Activated CD4-positive, alpha-beta T cell treated with anti-CD3 and anti-CD28 coated beads for 4 hours (primary cell): ENCODE data around the gene STXBP1.
A peak's percentile ranks its signal among the peaks of the same experiment; 100 is the strongest.
"Not testable (repeated sequence)": the region's sequence is repeated elsewhere in the genome, so short reads cannot be mapped to it uniquely, and the experiment has no call there.

Experiments
- DNase-seq, 2 donors: peaks; one replicate each; pipeline ENCODE4 v3.0.0-alpha.2; 2020

STXBP1 gene

DNA sequence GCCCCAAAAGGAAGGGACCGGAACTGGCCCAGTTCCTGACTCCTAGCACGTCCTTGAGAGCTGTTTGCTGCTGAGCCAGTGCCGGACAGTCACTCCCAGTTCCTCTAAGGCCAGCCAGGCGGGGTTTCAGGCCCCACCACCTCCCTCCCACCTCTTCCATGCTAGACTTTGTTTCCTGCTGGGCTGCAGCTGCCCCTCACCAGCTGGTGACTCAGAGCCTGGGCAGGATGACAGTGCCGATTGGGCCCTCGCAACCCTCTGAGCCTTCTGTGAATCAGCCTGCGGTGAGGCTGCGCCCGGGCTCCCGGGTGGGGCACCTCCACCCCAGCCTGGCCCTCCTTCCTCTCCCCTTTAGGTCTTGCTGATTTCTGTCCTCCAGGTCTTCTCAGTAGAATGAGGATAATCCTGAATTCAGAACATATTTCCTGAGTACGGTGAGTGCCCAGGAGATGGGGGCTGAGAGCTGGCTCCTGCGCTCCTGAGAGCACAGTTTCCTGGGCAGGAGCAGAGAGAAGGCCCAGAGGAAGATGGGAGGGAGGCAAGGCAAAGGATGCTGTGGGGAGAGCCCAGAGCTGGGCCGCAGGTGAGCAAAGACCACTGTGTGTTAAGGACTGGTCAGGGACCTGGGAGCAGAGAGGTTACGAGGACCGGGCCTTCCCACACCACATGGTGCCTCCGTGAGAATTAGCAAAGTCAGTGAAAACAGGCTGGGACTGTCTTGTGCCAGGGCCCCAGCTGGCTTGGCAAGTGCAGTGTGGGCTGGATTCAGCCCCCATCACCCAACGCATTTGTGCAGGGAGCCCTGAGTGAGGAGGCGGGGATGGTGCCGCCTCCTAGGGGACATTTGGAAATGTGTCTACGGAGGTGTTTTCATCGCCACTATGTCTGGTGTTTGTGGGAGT, 32.9 kb upstream of the STXBP1 start:
- peak; percentile 73 to 75 for DNase-seq

DNA sequence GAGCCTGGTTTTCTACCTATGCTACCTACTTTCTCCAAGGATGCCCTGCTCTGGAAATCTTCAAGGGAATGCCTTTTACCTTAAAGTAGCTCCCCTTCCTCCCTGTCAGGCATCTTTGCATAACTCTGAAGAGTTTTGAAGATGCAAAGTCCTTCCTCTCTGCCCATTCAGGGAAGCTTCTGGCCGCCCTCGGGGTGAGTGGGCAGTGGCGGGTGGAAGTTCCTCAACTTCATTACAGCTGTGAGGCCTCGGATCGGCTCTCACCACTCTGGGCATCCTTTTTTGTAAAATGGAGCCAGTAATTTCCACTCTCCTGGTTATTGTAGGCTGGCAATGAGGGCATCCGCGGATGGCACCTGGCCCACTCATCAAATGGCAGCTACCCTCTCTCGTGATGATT, 31.7 kb upstream of the STXBP1 start:
- no peak for DNase-seq

DNA sequence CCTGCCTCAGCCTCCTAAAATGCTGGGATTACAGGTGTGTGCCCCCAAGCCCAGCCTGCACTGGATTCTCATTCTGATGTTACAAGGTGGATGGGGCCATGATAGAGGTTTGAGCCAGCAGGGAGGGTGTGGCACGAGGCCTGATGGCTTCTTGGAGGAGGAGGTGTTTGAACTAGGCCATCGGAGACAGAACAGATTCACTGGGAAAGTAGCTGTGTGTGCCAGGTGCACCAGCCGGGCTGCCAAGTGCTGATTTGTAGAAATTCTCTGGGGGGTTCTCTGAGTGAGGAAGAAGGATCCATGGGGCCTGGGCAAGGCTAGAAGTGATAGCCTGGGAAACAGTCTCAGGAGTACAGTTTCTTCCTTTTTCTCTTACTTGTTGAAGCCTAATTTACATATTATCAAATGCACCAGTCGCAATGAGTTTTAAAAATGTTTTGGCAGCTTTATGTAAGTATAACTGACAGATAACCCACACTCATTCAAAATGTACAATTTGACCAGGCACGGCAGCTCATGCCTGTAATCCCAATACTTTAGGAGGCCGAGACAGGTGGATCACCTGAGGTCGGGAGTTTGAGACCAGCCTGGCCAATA, 31.1 kb upstream of the STXBP1 start:
- no peak for DNase-seq

DNA sequence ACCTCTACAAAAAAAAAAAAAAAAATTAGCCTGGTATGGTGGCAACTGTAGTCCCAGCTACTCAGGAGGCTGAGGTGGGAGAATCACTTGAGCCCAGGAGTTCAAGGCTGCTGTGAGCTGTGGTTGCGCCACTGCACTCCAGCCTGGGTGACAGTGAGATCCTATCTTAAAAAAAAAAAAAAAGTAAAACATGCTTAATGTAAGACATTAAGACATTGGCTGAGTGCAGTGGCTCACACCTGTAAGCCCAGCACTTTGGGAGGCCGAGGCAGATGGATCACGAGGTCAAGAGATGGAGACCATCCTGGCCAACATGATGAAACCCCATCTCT, 27.6 kb upstream of the STXBP1 start:
- not testable (repeated sequence) for DNase-seq

DNA sequence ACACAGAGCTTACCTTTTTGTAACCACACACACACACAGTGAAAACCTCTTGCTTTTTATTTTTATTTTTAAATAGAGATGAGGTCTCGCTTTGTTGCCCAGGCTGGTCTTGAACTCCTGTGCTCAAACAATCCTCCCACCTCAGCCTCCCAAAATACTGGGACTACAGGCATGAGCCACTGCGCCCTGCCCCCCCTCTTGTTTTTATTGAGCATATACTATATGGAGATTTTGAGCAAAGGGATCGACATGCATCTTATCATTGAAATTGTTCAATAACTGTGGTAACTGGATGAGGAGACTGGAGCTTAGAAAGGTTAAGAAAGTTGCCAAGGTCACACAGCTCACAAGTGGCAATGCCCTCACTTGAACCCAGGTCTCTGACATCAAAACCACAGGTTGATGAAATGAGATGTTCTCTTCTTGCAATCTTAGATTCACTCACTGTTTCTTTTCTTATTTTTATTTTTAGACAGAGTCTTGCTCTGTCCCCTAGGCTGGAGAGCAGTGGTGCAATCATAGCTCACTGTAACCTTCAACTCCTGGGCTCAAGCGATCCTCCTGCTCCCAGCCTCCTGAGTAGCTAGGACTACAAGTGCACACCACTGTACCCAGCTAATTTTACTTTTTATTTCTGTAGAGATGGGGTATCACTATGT, 26.8 kb upstream of the STXBP1 start:
- DNase-seq: no peak

DNA sequence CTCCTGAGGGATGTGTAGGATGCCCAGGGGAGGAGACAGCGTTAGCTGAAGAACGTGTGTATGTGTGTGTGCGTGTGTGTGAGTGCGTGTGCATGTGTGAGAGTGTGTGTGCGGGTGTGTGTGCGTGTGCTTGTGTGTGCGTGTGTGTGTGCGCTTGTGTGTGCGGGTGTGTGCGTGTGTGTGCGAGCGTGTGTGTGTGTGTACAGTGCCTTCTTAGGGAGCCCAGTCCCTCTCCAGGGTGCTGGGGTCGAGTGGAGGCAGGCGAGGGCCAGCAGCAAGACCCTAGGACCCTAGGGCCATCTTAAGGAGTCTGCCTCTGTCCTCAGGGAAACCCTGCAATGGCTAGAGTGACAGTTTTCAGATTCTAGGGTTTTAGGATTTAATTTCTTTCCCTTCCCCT, 26.0 kb upstream of the STXBP1 start:
- no peak for DNase-seq

DNA sequence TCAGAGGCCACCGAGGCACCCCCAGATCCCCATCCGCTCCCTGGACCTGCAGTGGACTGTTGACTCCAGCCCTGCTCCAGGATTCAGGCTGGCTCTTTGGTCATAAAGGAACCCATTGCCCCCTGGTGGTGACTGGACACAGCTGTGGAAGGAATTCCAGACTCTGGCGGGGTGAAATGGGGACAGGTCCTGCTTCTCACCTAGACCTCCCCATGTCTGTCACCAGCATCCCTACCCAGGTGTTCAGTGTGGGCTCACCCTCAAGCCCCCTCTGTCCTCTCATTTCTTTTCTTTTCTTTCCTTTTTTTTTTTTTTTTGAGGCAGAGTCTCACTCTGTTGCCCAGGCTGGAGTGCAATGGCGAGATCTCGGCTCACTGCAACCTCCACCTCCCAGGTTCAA, 25.5 kb upstream of the STXBP1 start:
- DNase-seq: peak; percentile 66 to 69

DNA sequence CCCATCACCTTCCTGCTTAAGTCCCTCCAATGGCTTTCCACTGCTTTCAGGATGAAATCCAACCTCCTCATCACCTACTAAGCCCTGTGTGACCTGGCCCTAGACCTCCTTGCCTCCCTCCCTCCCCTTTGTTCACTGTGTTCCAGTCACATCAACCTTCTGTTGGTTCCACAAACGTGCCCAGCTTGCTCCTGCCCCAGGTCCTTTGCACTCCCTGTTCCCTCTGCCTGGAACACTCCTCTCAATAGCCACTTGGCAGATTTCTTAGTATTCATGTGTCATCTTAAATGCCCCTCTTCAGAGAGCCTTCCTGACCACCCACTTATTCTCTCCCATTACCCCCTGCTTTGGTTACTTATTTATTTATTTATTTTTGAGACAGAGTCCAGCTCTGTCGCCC, 24.1 kb upstream of the STXBP1 start:
- DNase-seq: no peak

DNA sequence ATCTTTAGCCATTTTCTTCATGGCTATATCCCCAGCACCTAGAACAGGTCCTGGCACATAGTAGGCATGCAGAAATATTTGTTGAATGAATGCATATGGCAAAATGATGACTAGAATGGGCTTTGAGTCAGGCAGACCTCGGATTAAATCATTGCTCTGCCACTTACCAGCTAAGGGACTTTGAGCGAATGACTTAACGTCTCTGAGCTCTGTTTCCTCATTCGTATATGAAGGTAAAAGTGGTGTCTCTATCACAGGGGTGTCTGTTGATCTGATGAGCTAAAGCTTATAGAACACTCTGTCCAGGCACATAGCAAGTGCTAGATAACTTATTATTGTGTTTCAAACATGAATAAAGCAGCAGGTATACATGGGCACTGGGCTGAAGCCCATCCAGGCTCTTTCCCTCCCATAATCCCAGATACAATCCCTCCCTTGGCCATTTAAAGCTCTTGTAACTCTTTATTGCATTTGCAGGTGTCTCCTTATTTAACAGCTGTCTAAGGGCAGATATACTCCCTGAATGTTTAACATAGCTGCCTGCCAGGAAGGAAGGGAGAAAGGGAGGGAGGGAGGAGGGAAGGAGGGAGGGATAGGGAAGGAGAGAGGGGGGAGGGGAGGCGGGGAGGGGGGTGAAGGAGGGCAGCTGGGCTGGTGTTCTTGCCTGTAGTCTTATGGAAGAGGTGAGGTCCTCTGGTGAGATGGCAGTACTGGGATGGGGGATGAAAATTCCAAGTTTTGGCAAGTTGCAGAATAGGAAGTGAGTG, 23.2 kb upstream of the STXBP1 start:
- DNase-seq: no peak

DNA sequence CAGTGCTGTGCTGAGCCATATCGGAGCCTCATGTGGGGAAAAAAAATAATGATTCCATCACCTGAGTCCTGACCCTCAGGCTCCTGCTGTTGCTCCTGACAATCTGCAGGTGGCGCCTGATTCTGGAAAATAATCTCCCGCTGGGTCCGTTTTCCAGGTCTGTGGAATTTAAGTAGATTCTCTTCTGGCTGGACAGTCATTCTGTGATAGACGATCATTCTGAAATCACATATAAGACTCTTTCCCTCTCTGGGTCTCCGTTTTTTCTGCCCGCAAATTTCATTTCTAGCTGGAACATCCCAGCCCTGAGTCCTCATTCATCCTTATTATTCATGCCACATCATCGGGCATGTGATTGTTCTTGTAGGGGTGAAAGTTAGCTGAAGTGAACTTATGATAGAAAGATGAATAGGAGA, 22.1 kb upstream of the STXBP1 start:
- peak; percentile 31 to 32 for DNase-seq

DNA sequence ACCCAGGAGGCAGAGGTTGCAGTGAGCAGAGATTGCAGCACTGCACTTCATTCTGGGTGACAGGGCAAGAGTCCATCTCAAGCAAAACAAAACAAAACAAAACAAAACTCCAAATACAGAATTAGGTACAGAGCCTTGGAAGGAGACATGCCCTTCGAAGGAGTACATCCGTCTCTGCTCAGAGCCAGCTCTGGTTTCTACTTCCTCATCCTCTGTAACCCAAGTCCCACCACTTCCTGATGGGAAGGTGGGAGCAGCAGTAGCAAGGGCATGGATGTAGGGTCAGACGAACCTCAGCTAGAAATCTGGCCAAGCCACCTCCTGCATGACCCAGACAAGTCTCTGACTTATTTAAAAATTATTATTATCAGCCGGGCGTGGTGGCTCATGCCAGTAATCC, 16.5 kb upstream of the STXBP1 start:
- no peak for DNase-seq

DNA sequence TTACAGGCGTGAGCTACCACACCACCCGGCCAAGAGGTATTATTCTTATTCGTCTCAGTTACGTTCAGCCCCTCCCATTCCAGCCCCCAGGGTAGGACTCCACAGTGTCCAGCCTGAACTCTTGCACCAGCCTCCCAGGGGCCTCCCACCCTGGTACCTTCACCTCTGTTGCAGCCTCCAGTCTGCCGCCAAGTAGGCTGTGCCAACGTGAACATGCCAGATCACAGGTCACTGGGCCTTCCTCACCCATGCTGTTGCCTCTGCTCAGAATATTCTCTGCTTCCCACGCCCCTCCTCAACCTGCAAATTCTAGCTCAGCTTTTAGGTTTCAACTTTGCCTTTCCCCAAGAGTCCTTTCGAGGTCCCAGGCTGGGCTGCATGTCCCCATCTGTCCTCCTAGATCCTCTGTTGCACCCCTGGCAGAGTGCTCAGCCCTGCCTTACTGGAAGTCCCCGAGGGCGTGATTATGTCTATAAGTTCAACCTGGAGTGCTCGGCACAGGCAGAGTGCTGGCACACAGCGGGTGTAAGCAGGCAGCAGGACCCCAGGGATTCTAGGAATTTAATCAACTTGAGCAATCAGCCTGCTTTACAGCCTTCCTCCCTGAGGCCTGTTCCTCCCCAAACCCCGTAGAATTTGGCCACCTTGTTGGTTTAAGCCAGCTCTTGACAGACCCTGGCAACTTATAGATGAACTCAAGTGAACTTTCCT, 13.1 kb upstream of the STXBP1 start:
- DNase-seq: no peak

DNA sequence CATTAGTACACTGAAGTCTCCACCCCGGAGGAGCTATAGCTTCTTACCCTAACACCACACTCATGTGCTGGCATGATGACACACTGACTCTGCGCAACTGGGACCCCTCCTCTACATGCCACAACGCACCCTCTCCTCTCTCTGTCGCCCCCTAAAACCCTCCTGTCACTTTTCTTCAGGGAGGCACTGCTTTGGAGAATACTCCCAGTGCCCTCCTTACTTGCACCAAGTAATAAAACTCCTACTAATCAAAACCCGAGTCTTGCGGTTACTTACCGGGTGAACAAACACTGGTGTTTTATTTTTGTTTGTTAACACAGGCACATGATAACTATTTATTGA, 12.6 kb upstream of the STXBP1 start:
- DNase-seq: no peak

DNA sequence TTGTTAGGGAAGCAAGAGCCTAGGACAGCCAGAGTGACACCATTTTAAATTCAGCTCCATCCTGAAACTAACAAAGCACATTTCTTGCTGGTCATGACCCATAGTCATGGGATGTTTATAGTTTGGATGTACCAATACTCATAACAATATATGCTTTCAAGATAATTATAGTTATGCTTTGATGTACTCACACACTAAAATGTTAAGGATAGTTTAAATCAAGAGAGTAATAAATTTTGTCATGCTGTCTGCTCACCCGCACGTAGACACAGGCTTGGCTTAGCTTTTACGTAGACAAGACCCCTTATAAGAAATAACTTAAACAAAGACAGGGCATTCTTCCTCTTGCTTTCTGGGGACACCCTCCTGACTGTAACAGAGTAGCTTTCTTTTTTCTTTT, 8.9 kb upstream of the STXBP1 start:
- no peak for DNase-seq

DNA sequence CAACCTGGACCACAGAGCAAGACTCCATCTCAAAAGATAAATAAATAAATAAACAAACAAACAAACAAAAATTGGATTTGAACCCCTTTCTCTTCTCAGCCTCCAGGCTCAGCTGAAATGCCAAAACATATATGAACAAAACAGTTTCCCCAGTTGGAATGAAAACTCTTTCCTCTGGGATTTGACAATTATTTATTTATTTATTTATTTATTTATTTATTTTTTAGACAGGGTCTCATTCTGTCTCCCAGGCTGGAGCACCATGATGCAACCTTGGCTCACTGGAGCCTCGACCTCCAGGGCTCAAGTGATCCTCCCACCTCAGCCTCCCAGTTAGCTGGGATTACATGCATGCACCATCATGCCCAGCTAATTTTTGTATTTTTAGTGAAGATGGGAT, 6.0 kb upstream of the STXBP1 start:
- DNase-seq: no peak

DNA sequence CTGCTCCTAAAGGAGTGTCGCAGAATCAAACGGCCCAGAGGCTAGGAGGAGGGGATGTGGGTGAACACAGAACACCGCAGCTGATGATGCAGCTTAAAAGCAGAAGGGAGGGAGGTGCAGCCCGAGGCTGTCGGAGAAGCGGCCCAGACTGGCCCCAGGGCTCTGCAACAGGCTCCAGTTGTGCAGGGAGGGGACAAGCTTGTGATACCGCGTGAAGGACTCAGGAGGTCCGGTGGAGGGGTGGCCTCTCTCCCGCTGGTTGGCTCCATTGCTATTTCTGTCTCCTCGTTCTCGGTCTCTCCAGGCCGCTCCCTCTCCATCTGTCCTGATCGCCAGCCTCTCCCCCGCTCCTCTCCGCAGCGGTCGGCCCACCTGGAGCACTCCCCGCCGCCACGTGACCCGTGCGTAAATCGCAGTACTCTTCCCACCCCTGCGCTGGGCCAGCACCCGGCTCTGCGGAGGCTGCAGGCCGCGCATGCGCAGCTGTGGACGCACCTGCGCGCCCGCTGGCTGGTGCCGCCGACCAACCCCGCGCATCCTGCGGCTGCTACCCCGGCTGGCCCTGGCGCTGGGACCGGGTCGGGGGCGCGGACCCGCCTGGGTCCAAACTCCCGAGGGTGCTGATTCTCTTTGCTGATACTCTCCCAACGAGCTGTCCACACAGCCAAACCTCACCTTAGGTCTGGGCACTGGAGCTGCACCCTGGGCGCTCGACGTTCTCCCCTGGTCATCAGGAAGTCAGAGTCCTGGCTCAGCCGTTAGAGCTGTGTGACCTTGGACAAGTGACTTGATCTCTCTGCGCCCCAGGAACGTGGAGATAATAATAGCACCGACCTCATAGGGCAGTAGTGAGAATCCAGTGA, 3.7 kb upstream of the STXBP1 start:
- peak; percentile 74 to 84 for DNase-seq

DNA sequence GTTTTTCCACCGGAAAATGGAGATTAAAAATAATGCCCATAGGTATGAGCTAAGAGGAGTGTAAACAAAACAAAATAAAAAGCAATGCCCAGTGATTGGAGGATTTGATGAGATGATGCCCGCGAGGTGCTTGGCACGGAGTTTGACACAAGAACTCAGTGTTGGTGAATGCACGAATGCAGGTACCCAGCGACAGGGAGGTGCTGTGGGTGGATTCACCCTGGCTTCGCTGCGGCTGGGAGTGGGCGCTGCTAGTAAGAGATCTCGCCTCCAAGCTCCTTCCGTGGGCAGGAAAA, 526 bp upstream of the STXBP1 start:
- no peak for DNase-seq

DNA sequence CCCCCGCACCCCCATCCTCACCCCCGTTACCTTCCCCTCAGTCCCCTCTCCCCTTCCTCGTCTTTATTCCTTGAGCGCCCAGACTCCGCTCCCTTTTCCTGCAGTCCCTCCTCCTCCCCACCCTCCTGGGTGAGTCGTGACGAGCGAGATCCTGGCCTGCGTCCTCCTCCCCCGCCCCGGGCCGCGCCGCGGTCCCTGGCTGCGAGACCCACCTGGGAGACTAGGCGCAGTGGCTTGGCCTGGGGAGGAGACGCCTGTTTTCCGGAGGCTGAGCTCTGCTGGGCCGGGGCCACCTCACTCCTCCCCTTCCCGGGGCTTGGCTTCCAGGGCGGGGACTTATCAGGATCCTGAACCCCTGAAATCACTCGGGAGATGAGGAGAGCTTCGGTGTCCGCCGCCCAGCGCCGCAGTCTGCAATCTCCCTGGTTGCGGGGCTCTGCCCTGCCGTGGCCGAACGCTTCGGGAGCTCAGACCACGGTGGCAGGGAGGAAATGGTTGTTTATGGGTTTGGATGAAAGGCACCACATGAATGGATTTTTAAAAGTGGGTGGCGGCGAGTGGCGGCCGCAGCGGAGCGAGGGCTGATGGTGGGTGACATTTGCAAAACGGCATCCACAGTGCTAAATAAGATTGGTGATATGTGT, 984 bp downstream of the STXBP1 start:
- peak; percentile 25 to 30 for DNase-seq

DNA sequence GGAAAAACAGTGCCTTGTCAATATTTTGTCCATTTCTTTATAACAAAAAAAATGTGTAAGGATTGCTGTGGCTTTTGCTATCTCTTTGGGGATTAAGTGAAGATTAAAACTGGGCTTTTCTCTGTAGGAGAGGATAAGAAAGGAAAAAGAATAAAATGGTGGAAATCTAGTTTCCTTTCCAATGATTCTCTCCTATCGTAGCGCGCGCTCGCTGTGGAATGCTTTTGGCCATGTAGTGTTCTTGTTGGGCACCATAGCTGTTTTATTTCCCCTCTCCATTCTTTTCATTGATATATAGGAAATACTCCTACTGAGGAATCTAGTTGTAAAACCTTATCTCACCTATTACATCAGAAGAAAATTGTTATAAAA, 1.5 kb downstream of the STXBP1 start:
- no peak for DNase-seq

DNA sequence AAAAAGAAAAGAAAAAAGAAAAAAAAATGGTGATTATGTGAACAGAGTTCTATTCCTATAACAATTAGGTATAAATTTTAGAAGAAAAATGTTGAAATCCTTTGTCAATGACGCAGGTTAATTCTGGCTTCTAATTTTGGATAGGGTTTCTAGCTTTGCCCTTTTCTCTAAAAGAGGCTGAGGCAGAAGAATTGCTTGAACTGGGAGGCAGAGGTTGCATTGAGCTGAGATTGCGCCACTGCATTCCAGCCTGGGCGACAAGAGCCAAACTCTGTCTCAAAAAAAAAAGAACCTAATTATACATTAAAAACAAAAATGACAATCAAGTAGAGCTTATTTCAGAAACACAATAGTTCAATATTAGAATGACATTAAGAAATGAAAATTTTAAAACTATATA, 2.9 kb downstream of the STXBP1 start:
- no peak for DNase-seq

DNA sequence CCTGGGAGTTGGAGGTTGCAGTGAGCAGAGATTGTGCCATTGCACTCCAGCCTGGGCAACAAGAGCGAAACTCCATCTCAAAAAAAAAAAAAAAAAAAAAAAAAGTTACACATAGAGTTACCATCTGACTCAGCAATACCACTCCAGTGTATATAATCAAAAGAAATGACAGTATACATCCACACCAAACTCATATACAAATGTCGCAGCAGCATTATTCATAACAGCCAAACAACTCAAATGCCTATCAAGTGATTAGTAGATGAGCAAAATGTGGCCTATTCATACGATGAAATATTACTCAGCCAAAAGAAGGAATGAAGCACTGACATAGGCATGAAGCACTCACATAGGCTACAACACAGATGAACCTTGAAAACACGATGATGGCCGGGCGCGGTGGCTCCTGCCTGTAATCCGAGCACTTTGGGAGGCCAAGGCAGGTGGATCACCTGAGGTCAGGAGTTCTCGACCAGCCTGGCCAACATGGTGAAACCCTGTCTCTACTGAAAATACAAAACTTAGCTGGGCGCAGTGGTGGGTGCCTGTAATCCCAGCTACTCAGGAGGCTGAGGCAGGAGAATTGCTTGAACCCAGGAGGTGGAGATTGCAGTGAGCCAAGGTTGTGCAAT, 9.4 kb downstream of the STXBP1 start:
- DNase-seq: not testable (repeated sequence)
